ENCODE results near the gene TEX261. TPM values are rescaled to one million over a fixed set of nuclear protein-coding genes. Genes with fewer than 3 reads are reported as not detected.

TEX261 gene
- total and polyA plus RNA-seq, 12 donors, result 17.5 to 67.0 (median 42.1) TPM

GRCh38 chr2:70936165-70936978, 58.3 kb downstream of the TEX261 start:
- no peaks in the 10 kb centered on the region for H3K4me1 ChIP-seq
- WGBS, 2 donors, result 82 to 83% methylated on average over 10 of the region's 10 CpGs
- no peak overlapping the region for H3K4me3 ChIP-seq
- DNase-seq, result no peak
- no peak for ATAC-seq
- H3K27me3 ChIP-seq, result peaks cover 0 to 27% (median 13%) of the 10 kb centered on the region in 7 donors
- intact Hi-C loops (cut with DNase I), result loop anchor here in 1 of 10 donors (5.0 kb wide), 1 partner anchor 74 kb away; no protein-coding TSS in a partner anchor
- no peak for TF ChIP-seq CTCF (IDR thresholded peaks at IDR 0.05)
- no peaks in the 10 kb centered on the region for H3K36me3 ChIP-seq
- no peak overlapping the region for H3K27ac ChIP-seq
- H3K9me3 ChIP-seq, result no peaks in the 10 kb centered on the region

Other genes starting within 250 kb of the TEX261 start
- gene ADD2, start 226.7 kb downstream of the TEX261 start, total RNA-seq, result 1 to 10 TPM in 9 of 10 donors, under 1 TPM in 1; 0.92 to 5.7 (median 2.8) TPM
- 1 to 10 TPM in 1 of 2 donors, under 1 TPM in 1; 0.16 to 1.2 TPM for gene ADD2, start 226.7 kb downstream of the TEX261 start, polyA plus RNA-seq
- under 1 TPM in 1 of 10 donors, not detected in 9; 0.36 TPM for gene FIGLA, start 204.2 kb downstream of the TEX261 start, total RNA-seq
- under 1 TPM in 1 of 2 donors, not detected in 1; 0.51 TPM for gene FIGLA, start 204.2 kb downstream of the TEX261 start, polyA plus RNA-seq
- 1 to 10 TPM in 1 of 10 donors, under 1 TPM in 7, not detected in 2; 0.16 to 1.1 (median 0.30) TPM for gene CLEC4F, start 174.3 kb downstream of the TEX261 start, total RNA-seq
- gene CLEC4F, start 174.3 kb downstream of the TEX261 start, polyA plus RNA-seq, result 1 to 10 TPM in 1 of 2 donors, under 1 TPM in 1; 0.06 to 2.4 TPM
- gene CD207, start 159.1 kb downstream of the TEX261 start, total RNA-seq, result 1 to 10 TPM in 1 of 10 donors, under 1 TPM in 4, not detected in 5; 0.25 to 1.1 (median 0.38) TPM
- under 1 TPM; 0.03 to 0.80 TPM for gene CD207, start 159.1 kb downstream of the TEX261 start, polyA plus RNA-seq
- 1 to 10 TPM in 1 of 10 donors, under 1 TPM in 7, not detected in 2; 0.23 to 1.2 (median 0.40) TPM for gene VAX2, start 94.3 kb downstream of the TEX261 start, total RNA-seq
- gene VAX2, start 94.3 kb downstream of the TEX261 start, polyA plus RNA-seq, result 1 to 10 TPM in 1 of 2 donors, under 1 TPM in 1; 0.26 to 3.7 TPM
- 1 to 10 TPM in 3 of 10 donors, under 1 TPM in 3, not detected in 4; 0.30 to 2.0 (median 0.88) TPM for gene ATP6V1B1, start 59.0 kb downstream of the TEX261 start, total RNA-seq
- gene ATP6V1B1, start 59.0 kb downstream of the TEX261 start, polyA plus RNA-seq, result 1 to 10 TPM in 1 of 2 donors, under 1 TPM in 1; 0.28 to 6.4 TPM
- 1 to 10 TPM in 1 of 10 donors, under 1 TPM in 8, not detected in 1; 0.14 to 1.3 (median 0.74) TPM for gene ANKRD53, start 16.2 kb downstream of the TEX261 start, total RNA-seq
- gene ANKRD53, start 16.2 kb downstream of the TEX261 start, polyA plus RNA-seq, result 1 to 10 TPM in 1 of 2 donors, under 1 TPM in 1; 0.97 to 1.1 TPM
- gene NAGK, start 73.8 kb upstream of the TEX261 start, total RNA-seq, result 10 to 100 TPM; 40.4 to 93.4 (median 44.5) TPM
- gene NAGK, start 73.8 kb upstream of the TEX261 start, polyA plus RNA-seq, result 10 to 100 TPM; 76.8 to 99.8 TPM
- 10 to 100 TPM; 29.6 to 43.8 (median 35.3) TPM for gene MCEE, start 135.4 kb upstream of the TEX261 start, total RNA-seq
- gene MCEE, start 135.4 kb upstream of the TEX261 start, polyA plus RNA-seq, result 10 to 100 TPM; 30.6 to 41.6 TPM
- 10 to 100 TPM; 18.9 to 32.1 (median 22.9) TPM for gene MPHOSPH10, start 135.8 kb upstream of the TEX261 start, total RNA-seq
- gene MPHOSPH10, start 135.8 kb upstream of the TEX261 start, polyA plus RNA-seq, result 10 to 100 TPM; 18.5 to 39.4 TPM
- gene PAIP2B, start 232.2 kb upstream of the TEX261 start, total RNA-seq, result 100 to 1,000 TPM in 1 of 10 donors, 10 to 100 TPM in 9; 45.9 to 108 (median 61.1) TPM
- gene PAIP2B, start 232.2 kb upstream of the TEX261 start, polyA plus RNA-seq, result 10 to 100 TPM in 1 of 2 donors, 1 to 10 TPM in 1; 7.2 to 13.7 TPM